ENCODE measurements around the gene PARVA. TPM values are rescaled to one million over a fixed set of nuclear protein-coding genes. Genes with fewer than 3 reads are reported as not detected.

The PARVA gene
- total and polyA plus RNA-seq, 2 of the 4 experiments (the other 2 are of a cell fraction): 65.2 to 80.2 TPM

GRCh38 chr11:12449961-12450715 lies 72.8 kb downstream of the PARVA start:
- H4K8ac ChIP-seq (ENCODE audit: low read depth in 2 of 2, low read length in 2 of 2): no peak overlapping the region; a peak in 1 of 4 replicates
- POLR2A ChIA-PET (ENCODE audit: unreplicated experiment): no interaction called here

More at GRCh38 chr11:12449961-12450715, 72.8 kb downstream of the PARVA start:
- H4K5ac ChIP-seq (ENCODE audit: low read depth, low read length): no peak overlapping the region
- no peak overlapping the region for H2BK15ac ChIP-seq (ENCODE audit: low read depth, low read length)
- no peaks in the 10 kb centered on the region for H3K27me3 ChIP-seq (ENCODE audit: control insufficient read depth, insufficient read depth, low read length)
- H3K56ac ChIP-seq (ENCODE audit: extremely low read depth, insufficient read depth, low read length): no peak overlapping the region
- no peak overlapping the region for H4K91ac ChIP-seq (ENCODE audit: insufficient read depth, low read depth, low read length)
- H2BK5ac ChIP-seq (ENCODE audit: low read depth, low read length, poor library complexity, severe bottlenecking): no peak overlapping the region
- no peak overlapping the region; the same call in 1 of the 2 replicates for H3K18ac ChIP-seq (ENCODE audit: low read depth, low read length)
- no TSS peak for BruUV-seq (replicated peaks)
- no peak overlapping the region for H2BK20ac ChIP-seq (ENCODE audit: low read depth, low read length)
- H3K9ac ChIP-seq (ENCODE audit: low read depth, low read length): no peak overlapping the region
- H3K4me3 ChIP-seq (ENCODE audit: insufficient read depth, low read depth, low read length): no peak overlapping the region
- H2AK9ac ChIP-seq (replicated peaks; ENCODE audit: low read depth, low read length, poor library complexity): no peak overlapping the region
- peaks cover 60% of the 10 kb centered on the region for H4K20me1 ChIP-seq (ENCODE audit: insufficient read depth, low read length)
- TF ChIP-seq RFX5 (IDR thresholded peaks at IDR 0.05; ENCODE audit: low read depth, low read length): no peak
- no peak for TF ChIP-seq POLR2A (IDR thresholded peaks at IDR 0.05; ENCODE audit: low read depth, low read length)
- no peak for TF ChIP-seq RCOR1 (IDR thresholded peaks at IDR 0.05; ENCODE audit: insufficient replicate concordance, low read length)
- TF ChIP-seq MAFK (IDR thresholded peaks at IDR 0.05; ENCODE audit: low read depth, low read length): no peak
- no peak for TF ChIP-seq MXI1 (IDR thresholded peaks at IDR 0.05; ENCODE audit: borderline replicate concordance, low read depth, low read length)
- no peak for TF ChIP-seq CEBPB (IDR thresholded peaks at IDR 0.05; ENCODE audit: low read depth, low read length)
- TF ChIP-seq, protein P1, sequence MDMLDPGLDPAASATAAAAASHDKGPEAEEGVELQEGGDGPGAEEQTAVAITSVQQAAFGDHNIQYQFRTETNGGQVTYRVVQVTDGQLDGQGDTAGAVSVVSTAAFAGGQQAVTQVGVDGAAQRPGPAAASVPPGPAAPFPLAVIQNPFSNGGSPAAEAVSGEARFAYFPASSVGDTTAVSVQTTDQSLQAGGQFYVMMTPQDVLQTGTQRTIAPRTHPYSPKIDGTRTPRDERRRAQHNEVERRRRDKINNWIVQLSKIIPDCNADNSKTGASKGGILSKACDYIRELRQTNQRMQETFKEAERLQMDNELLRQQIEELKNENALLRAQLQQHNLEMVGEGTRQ (IDR thresholded peaks at IDR 0.05; ENCODE audit: low read depth, low read length): no peak
- TF ChIP-seq CTCF (conservative IDR thresholded peaks at IDR 0.05; ENCODE audit: low read depth, low read length): no peak
- TF ChIP-seq, protein P2, sequence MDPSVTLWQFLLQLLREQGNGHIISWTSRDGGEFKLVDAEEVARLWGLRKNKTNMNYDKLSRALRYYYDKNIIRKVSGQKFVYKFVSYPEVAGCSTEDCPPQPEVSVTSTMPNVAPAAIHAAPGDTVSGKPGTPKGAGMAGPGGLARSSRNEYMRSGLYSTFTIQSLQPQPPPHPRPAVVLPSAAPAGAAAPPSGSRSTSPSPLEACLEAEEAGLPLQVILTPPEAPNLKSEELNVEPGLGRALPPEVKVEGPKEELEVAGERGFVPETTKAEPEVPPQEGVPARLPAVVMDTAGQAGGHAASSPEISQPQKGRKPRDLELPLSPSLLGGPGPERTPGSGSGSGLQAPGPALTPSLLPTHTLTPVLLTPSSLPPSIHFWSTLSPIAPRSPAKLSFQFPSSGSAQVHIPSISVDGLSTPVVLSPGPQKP (IDR thresholded peaks at IDR 0.05; ENCODE audit: borderline replicate concordance, low read depth, low read length): no peak
- TF ChIP-seq FOS (IDR thresholded peaks at IDR 0.05; ENCODE audit: low read depth, low read length): no peak
- no peak for TF ChIP-seq CHD1 (IDR thresholded peaks at IDR 0.05; ENCODE audit: low read depth, low read length)
- no peak for TF ChIP-seq BHLHE40 (IDR thresholded peaks at IDR 0.05; ENCODE audit: low read depth, low read length)
- TF ChIP-seq NFE2L2 (IDR thresholded peaks at IDR 0.05; ENCODE audit: low read depth, low read length): no peak
- H3K9me3 ChIP-seq (ENCODE audit: control insufficient read depth, insufficient read depth, low read length): no peaks in the 10 kb centered on the region
- H2BK120ac ChIP-seq (ENCODE audit: low read depth, low read length): no peak overlapping the region
- H3K4me1 ChIP-seq (ENCODE audit: control insufficient read depth, insufficient read depth, low read length): peaks cover 20% of the 10 kb centered on the region
- H3K23ac ChIP-seq (ENCODE audit: low read depth, low read length): no peak overlapping the region
- no peak overlapping the region for H3K14ac ChIP-seq (replicated peaks; ENCODE audit: low read depth, low read length)
- H3K36me3 ChIP-seq (ENCODE audit: control insufficient read depth, insufficient read depth, low read length): peaks cover 3% of the 10 kb centered on the region; the same call in 1 of the 2 replicates
- peak overlapping the region; percentile 43; the same call in 1 of the 2 replicates for H3K4me2 ChIP-seq (ENCODE audit: low read depth, low read length)
- in situ Hi-C loops (cut with MboI; ENCODE audit: low sequenced_read_pairs) (no loop called here), intact Hi-C loops (cut with micrococcal nuclease) (no loop called here), dilution Hi-C loops (cut with HindIII; ENCODE audit: low sequenced_read_pairs, unreplicated experiment) (no loop called here)
- CTCF ChIA-PET: no interaction called here
- peaks cover 47 to 86% of the 10 kb centered on the region in 2 experiments for H3K79me1 ChIP-seq (ENCODE audit: low read depth in 1 of 2, low read length in 2 of 2)
- H3K9me1 ChIP-seq (ENCODE audit: insufficient read depth, low read length): peaks cover 35% of the 10 kb centered on the region
- H2AFZ ChIP-seq (replicated peaks; ENCODE audit: low read length, poor library complexity): no peak overlapping the region
- peak overlapping the region; percentile 31; the same call in 1 of the 2 replicates for H3K27ac ChIP-seq (ENCODE audit: insufficient read depth, low read length)
- DNase-seq (peak; percentile 58), ATAC-seq (ENCODE audit: low read depth) (peak; percentile 74)
- WGBS, 2 experiments (ENCODE audit: extremely low coverage in 2 of 2, insufficient read length in 1 of 2): 100% methylated on average over 1 of the region's 3 CpGs; no CpG with 5 or more reads in 1 of the 2 experiments
- H2AK5ac ChIP-seq (ENCODE audit: low read depth, low read length): no peak overlapping the region
- H3K4ac ChIP-seq (ENCODE audit: low read depth, low read length): no peak overlapping the region
